Measurements from ENCODE around the gene MBP.

MBP gene

DNA sequence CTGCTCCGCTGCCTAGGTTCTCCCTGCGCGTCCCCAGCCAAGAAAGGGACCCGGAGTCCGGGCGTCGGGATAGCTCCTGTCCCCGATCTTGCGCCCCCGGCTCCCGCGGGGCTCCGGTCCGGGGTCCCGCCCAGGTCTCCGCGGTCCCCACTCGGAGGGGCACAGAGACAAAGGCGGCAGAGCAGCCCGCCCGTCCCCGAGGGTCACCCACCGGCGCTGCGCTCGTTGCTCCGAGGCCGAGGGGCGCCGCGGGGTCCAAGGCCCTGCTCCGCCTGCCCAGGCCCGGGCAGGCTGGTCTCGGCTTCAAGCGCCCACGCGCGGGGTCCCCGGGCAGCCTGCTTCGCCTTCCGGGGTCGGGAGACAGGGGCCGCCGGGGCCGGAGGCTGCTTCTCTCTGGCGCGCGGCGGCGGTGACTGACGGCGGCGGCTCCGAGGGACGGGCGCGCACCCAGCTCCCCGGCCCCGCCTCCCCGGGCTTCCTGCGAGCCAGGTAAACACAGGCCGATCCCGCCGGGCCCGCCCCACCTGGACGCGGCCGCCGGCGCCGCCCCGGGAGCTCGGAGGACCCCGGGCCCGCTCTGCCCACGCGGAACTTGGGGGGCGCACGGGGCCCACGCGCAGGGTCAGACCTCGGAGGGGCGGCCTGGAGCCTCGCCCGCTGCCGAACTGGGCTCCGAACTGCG is at the start of gene MBP:
TSS of gene MBP (minus strand) at position 415 of the 682 bp plus-strand sequence. CDS start 27,522 bp downstream, outside the sequence.
- no peak for DNase-seq

DNA sequence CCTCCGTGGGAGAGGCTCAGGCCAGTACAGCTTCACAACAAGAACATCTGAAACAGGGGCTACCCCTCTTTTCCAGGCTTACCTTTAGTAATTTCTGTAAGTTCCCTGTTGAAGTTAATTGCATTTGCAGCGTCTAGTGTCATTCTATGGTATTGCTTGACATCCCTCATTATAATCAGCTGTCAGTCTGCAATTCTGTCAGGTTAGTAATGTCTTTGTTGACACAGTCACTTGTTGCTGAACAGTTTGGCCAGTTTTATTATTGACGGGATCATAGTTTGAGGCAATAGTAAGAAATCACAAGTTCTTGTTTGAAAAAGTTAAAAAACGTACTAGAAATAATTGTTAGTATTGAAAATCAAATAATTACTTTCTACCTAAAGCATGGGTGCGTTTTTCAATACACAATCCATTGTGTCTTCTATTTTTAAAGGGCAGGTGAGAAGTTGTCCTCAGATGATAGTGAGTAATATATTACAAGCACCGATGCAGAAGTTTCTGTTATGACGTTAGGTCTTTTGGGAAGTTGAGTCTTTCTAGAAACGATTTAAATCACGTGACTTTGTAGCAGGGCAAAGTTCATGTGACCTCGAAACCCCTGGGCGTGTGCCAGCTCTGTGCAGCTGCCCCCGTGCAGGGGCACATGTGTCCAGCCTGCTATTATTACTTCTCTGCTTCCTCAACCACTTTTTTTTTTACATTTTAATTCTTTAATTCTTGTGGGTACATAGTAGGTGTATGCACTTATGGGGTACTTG is 49.5 kb upstream of the MBP start:
- no peak for DNase-seq

- DNase-seq = no peak
Observed at GRCh38 chr18:77178559-77178958, 46.0 kb upstream of the MBP start.

DNA sequence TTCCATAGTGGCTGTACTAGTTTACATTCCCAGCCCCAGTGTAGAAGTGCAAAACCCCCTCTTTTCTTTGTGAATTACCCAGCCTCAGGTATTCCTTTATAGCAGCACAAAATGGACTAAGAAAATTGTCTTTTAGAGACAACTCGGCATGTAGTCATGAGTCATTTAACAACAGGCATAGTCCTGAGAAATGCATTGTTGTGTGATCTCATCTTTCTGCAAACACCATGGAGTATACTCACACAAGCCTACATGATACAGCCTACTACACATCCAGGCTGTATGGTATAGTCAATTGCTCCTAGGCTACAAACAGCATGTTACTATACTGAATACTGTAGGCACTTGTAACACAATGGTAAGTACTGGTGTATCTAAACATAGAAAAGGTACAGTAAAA is 44.4 kb upstream of the MBP start:
- no peak for DNase-seq

GRCh38 chr18:77173275-77174030 is 40.9 kb upstream of the MBP start:
- no peak for DNase-seq

- no peak for DNase-seq
Observed at GRCh38 chr18:77170890-77171410, 38.4 kb upstream of the MBP start.

GRCh38 chr18:77168811-77169311 is 36.3 kb upstream of the MBP start:
- DNase-seq = no peak

GRCh38 chr18:77167251-77167650 is 34.7 kb upstream of the MBP start:
- no peak for DNase-seq

DNA sequence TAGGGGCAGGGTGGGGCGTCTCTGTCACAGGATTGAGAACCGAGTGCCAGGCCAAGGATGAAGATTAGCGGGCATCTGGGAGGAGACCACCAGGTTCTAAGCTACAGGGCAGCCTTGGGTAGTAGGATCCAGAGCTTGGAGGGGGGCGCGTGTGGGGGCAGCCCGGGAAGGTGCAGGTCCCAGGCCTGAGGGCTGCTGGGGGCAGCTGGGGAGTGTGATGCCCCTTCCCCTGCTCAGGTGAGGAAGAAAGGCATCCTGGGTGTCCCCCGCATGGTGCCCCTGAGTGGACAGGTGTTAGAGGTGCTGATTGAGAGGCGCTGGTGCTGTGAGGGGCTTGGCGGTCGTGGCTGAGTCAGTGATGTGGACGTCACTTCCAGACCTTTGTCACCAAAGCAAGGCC is 33.9 kb upstream of the MBP start:
- DNase-seq = no peak

- no peak for DNase-seq
Observed at GRCh38 chr18:77165503-77166188, 33.1 kb upstream of the MBP start.

GRCh38 chr18:77164763-77165485 is 32.3 kb upstream of the MBP start:
- DNase-seq = no peak

GRCh38 chr18:77164026-77164425 is 31.4 kb upstream of the MBP start:
- DNase-seq = no peak

- DNase-seq = no peak
Observed at GRCh38 chr18:77162580-77162979, 30.0 kb upstream of the MBP start.

- DNase-seq = no peak
Observed at GRCh38 chr18:77161961-77162360, 29.4 kb upstream of the MBP start.

DNA sequence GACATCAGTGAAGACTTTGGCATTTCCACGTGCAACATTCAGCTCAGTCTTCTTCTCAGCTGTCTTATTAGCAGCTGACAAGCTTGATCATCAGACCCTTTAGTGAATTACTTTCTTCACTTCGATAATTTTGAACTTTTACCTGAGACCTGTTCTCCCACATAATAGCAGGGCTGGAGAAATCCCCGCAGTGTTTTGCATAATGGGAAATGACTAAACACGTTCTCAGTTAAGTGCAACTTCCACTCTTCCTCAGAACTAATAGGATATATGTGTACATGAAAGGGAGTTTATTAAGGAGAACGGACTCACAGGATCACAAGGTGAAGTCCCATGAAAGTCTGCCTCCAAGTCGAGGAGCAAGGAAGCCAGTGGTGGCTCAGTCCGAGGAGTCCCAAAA is 28.8 kb upstream of the MBP start:
- no peak for DNase-seq

DNA sequence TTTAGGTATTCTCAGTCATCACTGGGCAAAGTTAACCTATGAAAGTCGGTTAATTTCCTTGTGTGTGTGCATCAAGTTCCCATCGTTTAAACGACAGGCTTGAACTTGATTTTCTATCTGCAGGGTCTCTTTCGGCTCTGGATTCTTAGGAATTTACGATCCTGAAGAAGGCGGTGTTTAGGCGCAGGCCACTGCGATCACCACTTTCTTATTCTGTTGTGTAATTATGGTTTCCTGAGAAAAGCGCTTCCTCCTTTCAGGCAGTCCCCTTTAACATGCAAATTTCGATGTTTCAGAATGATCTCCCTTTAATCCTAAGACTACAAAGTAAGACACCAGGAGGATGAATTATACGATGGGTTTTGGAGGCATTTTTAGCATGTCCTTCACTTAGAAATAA is 27.9 kb upstream of the MBP start:
- peak in 1 of 2 donors; percentile 32 for DNase-seq

- no peak for DNase-seq
Observed at GRCh38 chr18:77157312-77157711, 24.7 kb upstream of the MBP start.

DNA sequence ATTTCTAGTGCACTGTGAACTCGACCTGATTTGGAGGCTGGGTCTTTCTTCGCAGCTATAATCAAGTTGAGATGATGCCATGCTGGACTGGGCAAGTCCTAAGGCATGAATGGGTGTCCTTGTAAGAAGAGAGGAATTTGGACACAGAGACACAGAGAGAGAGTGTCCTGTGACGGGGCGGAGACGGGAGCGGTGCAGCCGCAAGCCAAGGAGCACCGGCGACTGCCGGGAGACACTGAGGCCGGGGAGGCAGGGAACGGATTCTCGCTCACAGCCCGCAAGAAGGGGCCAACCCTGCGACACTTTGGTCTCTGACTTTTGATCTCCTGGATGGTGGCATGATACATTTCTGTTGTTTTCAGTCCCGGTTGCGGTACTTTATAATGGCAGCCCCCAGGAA is 22.4 kb upstream of the MBP start:
- DNase-seq = no peak

- DNase-seq = no peak
Observed at GRCh38 chr18:77153404-77153803, 20.8 kb upstream of the MBP start.

DNA sequence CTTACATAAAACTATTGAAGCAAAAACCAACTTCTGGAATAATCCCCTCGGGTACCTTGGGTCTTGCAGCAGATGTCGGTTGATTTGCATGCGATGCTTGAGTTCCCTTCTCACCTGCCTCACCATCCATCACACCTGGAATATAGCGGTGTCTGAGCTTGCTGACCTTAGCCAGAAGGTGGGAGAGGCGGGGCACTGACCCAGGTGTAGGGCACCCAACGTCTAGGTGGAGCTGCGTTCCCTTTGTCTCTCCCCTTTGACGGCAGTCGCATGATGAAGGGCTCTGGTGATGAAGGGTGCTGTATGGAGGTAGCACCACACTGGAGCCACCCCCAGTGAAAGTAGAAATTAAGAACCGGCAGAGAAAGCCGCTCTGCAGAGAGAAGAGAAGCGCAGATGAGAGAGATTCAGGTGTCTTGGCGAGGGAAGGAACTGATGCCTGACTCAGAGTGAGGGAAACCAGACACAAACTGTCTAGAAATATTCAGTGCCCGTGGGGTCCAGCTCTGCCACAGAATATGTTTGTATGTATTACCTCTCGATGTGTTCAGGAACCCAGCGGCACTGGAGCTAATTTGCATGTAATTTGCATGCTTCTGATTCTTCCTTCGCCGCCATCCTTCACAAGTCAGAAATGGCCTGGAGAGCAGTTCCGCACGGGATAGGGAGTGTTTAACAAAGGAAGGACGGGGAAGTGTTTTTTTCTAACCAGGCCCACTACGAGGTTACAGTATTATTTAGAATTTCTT is 19.4 kb upstream of the MBP start:
- DNase-seq = no peak

DNA sequence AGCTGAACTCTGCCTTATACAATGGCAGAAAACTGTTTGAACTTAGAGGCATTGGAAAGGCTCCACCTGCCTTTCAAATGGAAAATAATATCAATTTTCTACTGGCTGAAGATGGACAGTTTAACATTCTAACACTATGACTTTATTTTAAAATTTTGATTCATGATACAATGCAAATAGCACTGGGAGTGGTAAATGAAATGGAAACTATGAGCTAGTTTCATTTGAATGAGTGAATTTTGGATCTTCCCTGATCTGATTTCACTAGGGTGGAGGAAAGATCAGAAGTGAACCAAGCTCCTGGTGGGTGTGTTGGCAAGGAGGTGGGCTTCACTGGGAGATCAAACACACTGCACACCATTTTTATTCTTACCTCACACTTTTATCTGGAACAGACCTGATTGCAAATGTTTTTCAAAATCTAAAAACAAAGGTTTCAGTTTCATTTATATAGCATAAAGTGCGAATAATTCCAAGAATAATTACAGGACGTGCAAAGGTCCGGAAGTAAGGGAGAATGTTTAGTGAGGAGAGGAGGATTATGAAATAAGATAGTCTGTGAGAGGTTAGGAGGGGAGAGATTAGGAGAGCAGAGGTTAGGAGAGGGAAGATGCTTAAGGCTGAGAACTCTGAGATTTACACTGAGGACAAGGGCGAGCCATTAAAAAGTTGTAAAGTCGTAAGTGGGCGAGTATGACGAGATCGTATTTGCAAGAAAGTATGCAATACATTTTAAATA is 18.6 kb upstream of the MBP start:
- DNase-seq = no peak

Data from bone marrow (tissue), 2 donors.